Bone marrow (tissue), 2 donors: ENCODE measurements around the gene SOCS1.
"Not testable (repeated sequence)": the region's sequence is repeated elsewhere in the genome, so short reads cannot be mapped to it uniquely, and the experiment has no call there.

Experiments used
- DNase-seq, 2 donors: peaks; one replicate each; lab custom pipeline; 2025; lab: John Stamatoyannopoulos, UW

The SOCS1 gene

GRCh38 chr16:11224894-11225676 is 30.9 kb downstream of the SOCS1 start:
- DNase-seq = peak in 1 of 2 donors; percentile 86

GRCh38 chr16:11224096-11224893 is 31.7 kb downstream of the SOCS1 start:
- DNase-seq = peak; percentile 28 to 80

DNA sequence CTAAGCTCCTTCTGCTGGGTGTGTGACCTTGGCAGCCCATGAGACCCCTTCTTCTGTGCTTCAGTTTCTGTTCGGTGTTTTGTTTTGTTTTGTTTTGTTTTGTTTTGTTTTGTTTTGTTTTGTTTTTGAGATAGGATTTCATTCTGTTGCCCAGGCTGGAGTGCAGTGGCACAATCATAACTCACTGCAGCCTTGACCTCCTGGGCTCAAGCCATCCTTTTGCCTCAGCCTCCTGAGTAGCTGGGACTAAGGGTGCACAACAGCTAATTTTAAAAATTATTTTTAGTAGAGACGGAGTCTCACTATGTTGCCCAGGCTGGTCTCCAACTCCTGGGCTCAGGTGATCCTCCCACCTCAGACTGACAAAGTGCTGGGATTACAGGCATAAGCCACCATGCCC is 35.5 kb downstream of the SOCS1 start:
- DNase-seq = not testable (repeated sequence)

GRCh38 chr16:11219178-11219577 is 36.8 kb downstream of the SOCS1 start:
- DNase-seq = no peak

GRCh38 chr16:11218604-11218962 is 37.4 kb downstream of the SOCS1 start:
- no peak for DNase-seq

- no peak for DNase-seq
Observed at GRCh38 chr16:11217651-11218603, 38.1 kb downstream of the SOCS1 start.

DNA sequence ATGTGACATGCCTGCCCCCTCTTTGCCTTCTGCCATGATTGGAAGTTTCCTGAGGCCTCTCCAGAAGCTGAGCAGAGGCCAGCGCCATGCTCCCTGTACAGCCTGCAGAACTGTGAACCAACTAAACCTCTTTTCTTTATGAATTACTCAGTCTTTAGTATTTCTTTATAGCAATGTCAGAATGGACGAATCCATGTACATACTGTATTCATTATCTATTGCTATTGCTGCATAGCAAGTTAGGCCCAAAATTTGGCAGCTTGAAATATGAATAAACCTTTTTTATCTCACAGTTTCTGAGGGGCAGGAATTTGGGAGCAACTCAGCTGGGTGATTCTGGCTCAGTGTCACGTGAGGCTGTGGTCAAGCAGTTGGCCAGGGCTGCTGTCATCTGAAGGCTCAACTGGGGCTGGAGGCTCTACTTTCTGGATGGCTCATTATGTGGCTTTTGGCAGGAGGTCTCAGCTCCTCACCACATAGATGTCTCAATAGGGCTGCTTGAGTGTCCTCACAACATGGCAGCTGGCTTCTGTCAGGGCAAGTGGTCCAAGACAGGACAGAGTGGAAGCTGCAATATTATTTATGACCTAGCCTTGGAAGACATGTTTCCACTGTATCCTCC is 40.0 kb downstream of the SOCS1 start:
- no peak for DNase-seq

DNA sequence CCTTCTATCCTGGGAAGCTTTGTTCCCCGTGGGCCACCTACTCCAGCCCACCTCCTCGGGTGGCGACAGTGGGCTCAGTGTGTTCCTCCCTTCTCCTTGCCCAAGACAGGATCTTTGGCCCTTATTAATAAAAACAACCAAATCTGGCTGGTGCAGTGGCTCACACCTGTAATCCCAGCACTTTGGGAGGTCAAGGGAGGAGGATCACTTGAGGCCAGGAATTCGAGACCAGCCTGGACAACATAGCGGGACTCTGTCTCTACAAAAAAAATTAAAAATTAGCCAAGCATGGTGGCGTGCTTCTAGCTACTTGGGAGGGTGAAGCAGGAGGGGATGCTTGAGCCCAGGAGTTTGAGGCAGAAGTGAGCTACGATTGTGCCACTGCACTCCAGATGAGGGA is 42.2 kb downstream of the SOCS1 start:
- no peak for DNase-seq

GRCh38 chr16:11213373-11213772 is 42.6 kb downstream of the SOCS1 start:
- no peak for DNase-seq

GRCh38 chr16:11212798-11213196 is 43.2 kb downstream of the SOCS1 start:
- no peak for DNase-seq

DNA sequence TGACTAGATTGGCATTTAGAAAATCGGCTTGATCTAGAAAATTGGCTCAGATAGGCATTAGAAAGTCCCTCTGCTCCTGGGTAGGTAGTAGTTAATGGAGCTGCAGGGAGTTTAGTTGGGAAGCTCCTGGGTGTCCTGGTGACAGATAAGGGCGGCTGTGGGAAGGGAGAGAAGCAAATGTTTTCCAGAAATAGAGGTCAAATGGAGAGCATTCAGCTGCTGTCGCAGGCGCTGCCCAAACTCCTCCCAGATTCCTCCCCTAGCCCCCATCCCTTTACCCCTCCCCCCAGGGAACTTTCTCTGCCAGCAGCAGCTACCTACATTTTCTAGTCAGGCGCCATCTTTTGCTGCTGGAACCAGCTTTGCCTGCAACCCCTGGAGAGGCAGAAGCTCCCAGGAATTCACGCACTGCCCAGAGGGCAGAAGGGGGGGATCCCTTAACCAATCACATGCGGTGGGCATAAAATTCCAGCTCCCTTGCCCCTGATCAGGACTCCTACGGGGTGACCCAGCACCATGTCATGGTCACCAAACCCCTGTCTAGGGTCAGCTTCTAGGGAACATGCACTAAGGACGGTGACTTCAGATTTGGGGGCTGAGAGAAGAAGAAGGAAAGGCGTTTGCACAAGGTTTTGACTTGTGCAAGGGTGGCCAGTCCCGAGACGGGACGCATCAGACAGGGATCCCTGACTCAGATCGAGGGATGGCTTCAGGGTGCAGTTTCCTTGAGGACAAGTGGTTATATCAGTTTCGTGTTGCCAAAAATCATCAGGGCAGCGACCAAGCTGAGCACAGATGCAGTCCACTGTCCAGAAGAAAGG is 43.8 kb downstream of the SOCS1 start:
- no peak for DNase-seq

DNA sequence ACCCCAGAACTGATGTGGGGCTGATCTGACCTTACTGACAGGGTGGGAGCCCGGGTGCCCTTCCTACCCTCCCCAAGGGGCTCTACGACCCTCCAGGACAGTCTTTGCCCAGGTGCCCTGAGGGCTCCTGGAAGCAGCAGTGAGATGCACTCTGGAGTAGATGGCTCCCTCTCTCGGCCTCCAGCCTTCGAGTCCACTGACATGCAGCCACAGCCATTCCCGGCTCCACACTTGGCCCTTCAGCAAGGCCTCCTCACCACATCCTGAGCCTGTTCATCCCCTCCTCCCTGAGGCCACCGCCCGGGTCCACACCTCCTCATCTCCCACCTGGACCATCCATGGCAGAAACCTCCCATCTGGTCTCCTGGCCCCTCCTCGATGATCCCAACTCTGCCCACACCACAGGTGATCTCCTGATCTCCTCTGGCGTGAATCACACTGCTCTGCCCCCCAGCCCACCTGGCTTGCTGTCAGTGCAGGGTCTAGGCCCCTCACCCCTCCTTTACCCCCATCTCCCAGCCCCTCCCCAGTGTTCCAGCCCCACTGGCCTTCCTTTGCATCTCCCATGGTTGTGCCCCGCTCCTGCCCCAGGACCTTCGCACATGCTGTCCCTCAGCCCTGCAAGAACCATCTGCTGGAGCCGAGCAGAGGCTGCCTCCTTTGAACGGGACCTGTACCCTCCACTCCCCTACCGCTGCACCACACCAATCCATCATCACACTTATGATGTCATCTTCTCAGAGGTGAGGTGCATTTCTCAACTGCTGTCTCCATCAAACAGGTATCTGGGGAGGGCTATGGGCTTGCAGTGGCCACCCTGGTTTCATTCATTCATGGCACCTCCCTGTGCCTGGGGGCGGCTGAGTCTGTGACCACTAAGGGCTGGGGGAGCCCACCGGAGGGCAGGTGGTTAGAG is 44.7 kb downstream of the SOCS1 start:
- DNase-seq = no peak

DNA sequence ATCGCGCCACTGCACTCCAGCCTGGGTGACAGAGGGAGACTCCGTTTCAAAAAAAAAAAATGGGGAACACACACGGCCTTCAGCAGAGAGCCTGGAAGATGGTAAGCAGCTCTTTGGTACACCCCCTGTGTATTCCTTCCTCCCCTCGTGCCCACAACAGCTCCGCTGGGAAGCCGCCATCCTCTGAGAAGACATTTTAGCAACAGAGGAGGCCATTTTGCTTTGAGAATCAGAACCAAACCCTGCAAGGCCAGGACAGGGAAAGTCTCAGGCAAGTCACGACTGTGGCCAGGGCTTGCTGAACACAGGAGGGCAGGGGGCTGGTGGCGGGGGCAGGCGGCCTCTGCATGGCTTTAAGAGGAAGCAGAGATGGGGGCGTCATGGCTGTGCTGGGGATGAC is 45.7 kb downstream of the SOCS1 start:
- DNase-seq = no peak

DNA sequence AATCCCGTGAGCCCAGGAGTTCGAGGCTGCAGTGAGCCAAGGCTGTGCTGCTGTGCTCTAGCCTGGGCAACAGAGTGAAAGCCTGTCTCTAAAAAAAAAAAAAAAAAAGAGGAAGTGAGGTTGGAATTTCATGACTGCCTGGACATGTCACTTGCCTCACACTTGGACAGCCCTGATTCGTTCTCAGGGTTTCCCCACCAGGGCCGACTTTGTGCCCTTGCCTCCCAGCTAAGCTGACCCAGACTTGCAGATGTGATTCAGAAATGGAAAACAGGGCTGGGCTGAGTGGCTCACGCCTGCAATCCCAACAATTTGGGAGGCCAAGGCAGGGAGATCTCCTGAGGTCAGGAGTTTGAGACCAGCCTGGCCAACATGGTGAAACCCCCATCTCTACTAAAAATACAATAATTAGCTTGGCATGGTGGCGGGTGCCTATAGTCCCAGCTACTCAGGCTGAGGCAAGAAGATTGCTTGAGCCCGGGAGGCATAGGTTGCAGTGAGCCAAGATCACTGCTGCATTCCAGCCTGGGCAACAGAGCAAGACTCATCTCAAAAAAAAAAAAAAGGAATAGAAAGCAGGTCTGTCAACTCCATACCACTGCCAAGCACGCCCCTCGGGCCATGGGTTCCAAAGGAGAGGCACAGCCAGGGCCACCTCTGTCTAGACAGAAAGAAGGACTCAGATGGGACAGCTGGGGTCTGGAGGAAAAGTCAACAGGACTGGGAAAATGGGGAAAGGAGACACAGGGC is 46.9 kb downstream of the SOCS1 start:
- DNase-seq = peak; percentile 7 to 23

DNA sequence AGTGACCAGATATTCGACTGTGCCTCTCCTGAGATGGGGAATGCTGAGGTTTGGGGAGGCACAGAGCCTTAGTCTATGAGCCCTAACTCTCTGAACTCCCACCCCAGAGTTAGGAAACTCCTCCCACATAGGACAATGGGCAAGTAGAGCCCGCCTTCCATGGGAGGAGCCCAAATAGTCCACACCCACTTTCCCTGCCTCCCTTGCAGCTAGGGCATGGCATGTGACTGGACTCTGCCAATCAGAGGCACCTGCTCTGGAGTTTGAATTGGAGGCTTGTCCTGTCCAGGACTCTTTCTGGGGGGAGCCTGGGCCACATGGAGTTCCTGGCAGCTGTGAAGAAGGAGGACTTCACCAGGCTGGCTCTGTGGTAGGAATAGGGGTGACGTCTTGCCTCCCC is 48.4 kb downstream of the SOCS1 start:
- no peak for DNase-seq

DNA sequence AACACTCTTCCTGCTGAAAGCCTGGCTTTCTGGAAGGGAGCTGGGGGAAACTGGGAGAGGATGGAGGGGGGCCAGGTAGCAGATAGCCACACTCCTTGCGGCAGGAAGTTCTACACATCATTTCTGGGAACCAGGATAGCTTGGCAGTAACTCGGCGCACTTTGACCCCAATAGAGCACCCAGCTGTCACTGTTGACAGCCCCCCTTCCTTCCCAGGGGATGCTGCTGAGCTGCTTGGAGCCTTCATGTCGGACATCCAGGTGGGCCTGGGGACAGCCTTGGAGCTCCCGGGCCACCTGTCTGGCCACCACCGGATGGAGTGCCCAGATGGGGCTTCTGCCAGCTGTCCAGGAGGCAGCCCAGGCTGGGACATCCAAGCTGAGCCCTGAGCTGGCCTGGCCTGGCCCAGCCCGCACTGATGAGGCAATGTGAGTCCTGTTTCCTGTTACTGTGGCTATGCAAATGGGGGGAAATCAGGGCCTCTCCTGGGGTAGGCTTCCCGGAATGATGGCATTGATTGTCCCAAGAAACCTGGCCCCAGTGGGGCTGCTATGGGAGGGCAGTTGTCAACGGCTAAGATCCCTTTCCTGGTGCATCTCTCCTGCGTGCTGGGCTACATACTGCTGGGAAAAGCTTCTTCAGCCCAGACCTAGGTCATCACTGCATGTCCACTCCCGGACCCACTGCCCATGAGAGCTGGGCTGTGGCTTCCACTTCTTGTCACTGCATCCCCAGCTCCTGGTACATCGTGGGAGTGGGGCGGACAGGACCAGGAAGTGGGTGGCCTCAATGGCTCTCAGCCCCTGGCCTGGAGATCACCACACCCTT is 50.0 kb downstream of the SOCS1 start:
- DNase-seq = peak in 1 of 2 donors; percentile 55

DNA sequence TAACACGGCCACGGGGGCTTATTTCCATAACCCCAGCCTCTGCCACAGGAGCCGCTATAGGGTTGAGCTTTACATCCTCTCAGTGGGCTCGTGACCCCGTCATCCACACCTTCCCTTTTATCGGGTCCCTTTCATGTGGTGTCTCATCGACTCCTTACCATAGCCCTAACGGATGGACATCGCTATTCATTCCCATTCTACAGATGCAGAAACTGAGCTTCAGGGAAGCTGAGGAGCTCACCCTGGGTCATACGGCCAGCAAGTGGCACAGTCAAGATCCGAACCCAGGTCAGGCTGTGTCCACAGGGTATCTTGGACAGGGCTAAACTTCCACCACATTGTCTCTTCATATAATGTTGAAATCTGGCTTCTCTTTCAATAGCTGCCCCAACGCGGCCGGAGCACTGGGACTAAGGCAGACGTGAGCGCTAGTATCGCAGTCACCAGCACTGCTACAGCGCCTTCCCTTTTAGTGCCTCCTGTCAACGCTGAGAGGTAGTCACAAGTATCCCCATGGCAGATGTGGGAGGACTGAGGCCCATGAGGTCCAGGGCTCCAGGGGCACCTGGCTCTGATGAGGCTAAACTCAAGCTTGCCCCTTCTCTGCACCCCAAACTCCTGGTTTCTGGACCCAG is 50.8 kb downstream of the SOCS1 start:
- DNase-seq = no peak
